Measurements from ENCODE around the gene ARHGAP6. TPM values are rescaled to one million over a fixed set of nuclear protein-coding genes. Genes with fewer than 3 reads are reported as not detected.

Gene ARHGAP6
- total RNA-seq, 1 experiment from 2014 or later: 0.50 TPM

GRCh38 chrX:11540532-11541377, 125.0 kb downstream of the ARHGAP6 start:
- CTCF ChIA-PET: no interaction called here

DNA sequence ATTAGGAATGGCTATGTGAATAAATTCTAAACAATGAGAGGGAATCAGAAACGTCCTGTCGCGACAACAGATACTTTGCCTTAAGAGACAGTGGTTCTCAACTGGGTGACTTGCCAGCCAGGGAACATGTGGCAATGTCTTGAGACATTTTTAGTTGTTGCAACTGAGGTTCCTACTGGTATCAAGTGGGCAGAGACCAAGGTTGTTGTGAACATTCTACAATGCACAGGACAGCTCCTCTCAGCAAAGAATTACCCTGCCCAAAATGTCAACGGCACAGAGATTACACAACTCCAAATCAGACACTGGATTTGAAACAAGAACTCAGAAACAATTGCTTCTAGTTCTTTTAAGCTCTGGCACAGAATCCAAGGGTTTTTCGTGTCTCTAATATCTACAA, 128.6 kb downstream of the ARHGAP6 start:
- H3K4me1 Mint-ChIP-seq (ENCODE audit: low read depth, unreplicated experiment): no peaks in the 10 kb centered on the region
- Histone ChIP-seq H3K27me3 (replicated peaks; ENCODE audit: control insufficient read depth, insufficient read depth, low read length) (no peaks in the 10 kb centered on the region), H3K4me1 (peaks cover 3% of the 10 kb centered on the region; the same call in 1 of the 2 replicates), H3K4me3 (ENCODE audit: low read depth, low read length) (no peak overlapping the region), H3K36me3 (ENCODE audit: control insufficient read depth, insufficient read depth, low read length) (no peaks in the 10 kb centered on the region), H3K9me3 (no peaks in the 10 kb centered on the region)
- intact Hi-C loops (cut with micrococcal nuclease; ENCODE audit: unreplicated experiment): no loop called here
- BruUV-seq (replicated peaks): no TSS peak
- TF ChIP-seq, protein P1, sequence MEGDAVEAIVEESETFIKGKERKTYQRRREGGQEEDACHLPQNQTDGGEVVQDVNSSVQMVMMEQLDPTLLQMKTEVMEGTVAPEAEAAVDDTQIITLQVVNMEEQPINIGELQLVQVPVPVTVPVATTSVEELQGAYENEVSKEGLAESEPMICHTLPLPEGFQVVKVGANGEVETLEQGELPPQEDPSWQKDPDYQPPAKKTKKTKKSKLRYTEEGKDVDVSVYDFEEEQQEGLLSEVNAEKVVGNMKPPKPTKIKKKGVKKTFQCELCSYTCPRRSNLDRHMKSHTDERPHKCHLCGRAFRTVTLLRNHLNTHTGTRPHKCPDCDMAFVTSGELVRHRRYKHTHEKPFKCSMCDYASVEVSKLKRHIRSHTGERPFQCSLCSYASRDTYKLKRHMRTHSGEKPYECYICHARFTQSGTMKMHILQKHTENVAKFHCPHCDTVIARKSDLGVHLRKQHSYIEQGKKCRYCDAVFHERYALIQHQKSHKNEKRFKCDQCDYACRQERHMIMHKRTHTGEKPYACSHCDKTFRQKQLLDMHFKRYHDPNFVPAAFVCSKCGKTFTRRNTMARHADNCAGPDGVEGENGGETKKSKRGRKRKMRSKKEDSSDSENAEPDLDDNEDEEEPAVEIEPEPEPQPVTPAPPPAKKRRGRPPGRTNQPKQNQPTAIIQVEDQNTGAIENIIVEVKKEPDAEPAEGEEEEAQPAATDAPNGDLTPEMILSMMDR (IDR thresholded peaks at IDR 0.05; ENCODE audit: insufficient read depth in 1 of 2, low read depth in 1 of 2, low read length in 1 of 2, severe bottlenecking in 1 of 2, unreplicated experiment in 1 of 2): no peak
- no peaks in the 10 kb centered on the region for H3K36me3 Mint-ChIP-seq (ENCODE audit: insufficient read depth, unreplicated experiment)
- no peak for DNase-seq
- H3K4me3 Mint-ChIP-seq (ENCODE audit: unreplicated experiment): no peak overlapping the region
- no peaks in the 10 kb centered on the region for H3K9me3 Mint-ChIP-seq (ENCODE audit: unreplicated experiment)
- ChIA-PET POLR2A (interaction anchor here (0.6 kb wide), 1 partner anchor 185 kb away, joined by 4 read pairs; no protein-coding TSS in a partner anchor), CTCF (no interaction called here)
- no peak overlapping the region for H3K27ac Mint-ChIP-seq (ENCODE audit: unreplicated experiment)
- no peaks in the 10 kb centered on the region for H3K27me3 Mint-ChIP-seq (ENCODE audit: insufficient read depth, unreplicated experiment)

More at GRCh38 chrX:11540532-11541377, 125.0 kb downstream of the ARHGAP6 start:
- Histone ChIP-seq H3K36me3 (ENCODE audit: control insufficient read depth, insufficient read depth, low read length) (no peaks in the 10 kb centered on the region), H3K4me1 (no peaks in the 10 kb centered on the region), H3K27me3 (replicated peaks; ENCODE audit: control insufficient read depth, insufficient read depth, low read length) (no peaks in the 10 kb centered on the region), H3K4me3 (ENCODE audit: low read depth, low read length) (no peak overlapping the region), H3K9me3 (no peaks in the 10 kb centered on the region)
- H3K27me3 Mint-ChIP-seq (ENCODE audit: insufficient read depth, unreplicated experiment): no peaks in the 10 kb centered on the region
- no TSS peak for BruUV-seq (replicated peaks)
- H3K36me3 Mint-ChIP-seq (ENCODE audit: insufficient read depth, unreplicated experiment): no peaks in the 10 kb centered on the region
- H3K9me3 Mint-ChIP-seq (ENCODE audit: unreplicated experiment): no peaks in the 10 kb centered on the region
- H3K4me3 Mint-ChIP-seq (ENCODE audit: unreplicated experiment): no peak overlapping the region
- no peak overlapping the region for H3K27ac Mint-ChIP-seq (ENCODE audit: unreplicated experiment)
- TF ChIP-seq, protein P1 (IDR thresholded peaks at IDR 0.05; ENCODE audit: insufficient read depth in 1 of 2, low read depth in 1 of 2, low read length in 1 of 2, severe bottlenecking in 1 of 2, unreplicated experiment in 1 of 2): no peak
- DNase-seq: no peak
- POLR2A ChIA-PET: no interaction called here
- intact Hi-C loops (cut with micrococcal nuclease; ENCODE audit: unreplicated experiment): no loop called here
- no peaks in the 10 kb centered on the region for H3K4me1 Mint-ChIP-seq (ENCODE audit: low read depth, unreplicated experiment)

DNA sequence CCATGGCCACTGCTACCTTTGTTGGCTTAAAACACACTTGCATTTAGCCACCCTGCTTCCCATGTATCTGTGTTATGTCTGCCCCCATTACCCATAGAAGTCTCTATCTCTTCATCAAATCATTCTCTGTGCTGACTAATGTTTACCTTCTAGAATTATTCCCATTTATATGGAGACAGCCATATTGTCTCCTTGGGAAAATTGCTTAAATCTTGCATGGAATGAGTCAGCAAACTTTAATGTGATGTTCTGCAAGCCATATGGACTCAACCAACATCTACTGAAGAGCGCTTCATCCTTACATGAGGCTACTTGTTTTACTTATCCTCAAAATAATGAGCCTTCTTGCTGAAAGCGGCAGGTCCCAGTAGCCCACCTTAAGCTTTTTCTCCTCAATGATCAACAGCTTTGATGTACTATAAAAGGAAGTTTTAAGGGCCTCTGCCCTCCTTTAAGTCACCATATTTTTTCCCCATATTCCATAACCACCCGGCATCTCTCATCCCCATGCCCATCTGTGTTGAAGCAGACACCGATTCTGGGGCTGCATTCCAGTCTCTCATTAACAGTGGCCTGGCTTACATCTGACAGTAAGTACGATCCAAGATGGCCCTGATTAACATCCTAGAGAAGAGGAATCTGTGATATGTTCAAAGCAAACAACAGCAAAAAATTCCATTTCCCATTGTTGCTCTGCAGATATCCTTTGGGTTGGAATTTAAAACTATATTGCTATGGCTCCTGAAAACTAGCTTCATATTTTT, 130.4 kb downstream of the ARHGAP6 start:
- Mint-ChIP-seq H3K27ac (ENCODE audit: unreplicated experiment) (no peak overlapping the region), H3K9me3 (ENCODE audit: unreplicated experiment) (no peaks in the 10 kb centered on the region), H3K36me3 (ENCODE audit: insufficient read depth, unreplicated experiment) (no peaks in the 10 kb centered on the region), H3K27me3 (ENCODE audit: insufficient read depth, unreplicated experiment) (no peaks in the 10 kb centered on the region), H3K4me3 (ENCODE audit: unreplicated experiment) (no peak overlapping the region), H3K4me1 (ENCODE audit: low read depth, unreplicated experiment) (no peaks in the 10 kb centered on the region)
- ChIA-PET CTCF (interaction anchor here (0.6 kb wide), 1 partner anchor 22 kb away, joined by 4 read pairs; no protein-coding TSS in a partner anchor), POLR2A (no interaction called here)
- H3K9me3 ChIP-seq: no peaks in the 10 kb centered on the region
- DNase-seq: no peak
- no peaks in the 10 kb centered on the region for H3K27me3 ChIP-seq (replicated peaks; ENCODE audit: control insufficient read depth, insufficient read depth, low read length)
- TF ChIP-seq, protein P1 (IDR thresholded peaks at IDR 0.05; ENCODE audit: insufficient read depth in 1 of 2, low read depth in 1 of 2, low read length in 1 of 2, severe bottlenecking in 1 of 2, unreplicated experiment in 1 of 2): no peak
- no peak overlapping the region for H3K4me3 ChIP-seq (ENCODE audit: low read depth, low read length)
- H3K4me1 ChIP-seq: peaks cover 13% of the 10 kb centered on the region
- no TSS peak for BruUV-seq (replicated peaks)
- intact Hi-C loops (cut with micrococcal nuclease; ENCODE audit: unreplicated experiment): no loop called here
- H3K36me3 ChIP-seq (ENCODE audit: control insufficient read depth, insufficient read depth, low read length): no peaks in the 10 kb centered on the region
